Measurements from ENCODE around the gene BCLAF1. TPM values are rescaled to one million over a fixed set of nuclear protein-coding genes. Genes with fewer than 3 reads are reported as not detected.

BCLAF1 gene
- total and polyA plus RNA-seq, 2 of the 8 experiments (the other 6 are each of a cell fraction or from before 2014, with no cell fraction given): 30.5 to 230 TPM

GRCh38 chr6:136253734-136254133, 35.9 kb downstream of the BCLAF1 start:
- POLR2A ChIA-PET (ENCODE audit: partially characterized antibody): interaction anchor here (0.7 to 11.1 kb wide), 8 partner anchors 9 to 59 kb away, joined by 3 to 115 read pairs (median 5); partner anchors contain the start of gene BCLAF1
- WGBS, 2 experiments (ENCODE audit: extremely low coverage in 1 of 2, insufficient coverage in 1 of 2, insufficient read length in 1 of 2, insufficient replicate concordance in 2 of 2, low coverage in 1 of 2, low lambda C conversion rate in 2 of 2, missing lambda C conversion rate in 1 of 2): 88% methylated on average over 6 of the region's 6 CpGs; no CpG with 5 or more reads in 1 of the 2 experiments
- TF ChIP-seq MAFK (IDR thresholded peaks at IDR 0.05; ENCODE audit: low read depth, low read length): no peak
- no peak for TF ChIP-seq PHF8 (conservative IDR thresholded peaks at IDR 0.05; ENCODE audit: low read depth, low read length)
- no peak for TF ChIP-seq ATF3 (IDR thresholded peaks at IDR 0.05; ENCODE audit: insufficient read depth, low read depth, low read length)
- no peak for TF ChIP-seq CBX5 (IDR thresholded peaks at IDR 0.05; ENCODE audit: low read depth, low read length)
- no peak for TF ChIP-seq TBP (IDR thresholded peaks at IDR 0.05; ENCODE audit: low read depth, low read length)
- no peak for TF ChIP-seq KDM4A (IDR thresholded peaks at IDR 0.05; ENCODE audit: low read depth, low read length, severe bottlenecking)
- no peak for TF ChIP-seq JUN (IDR thresholded peaks at IDR 0.05; ENCODE audit: low read depth, low read length)
- TF ChIP-seq EZH2 (IDR thresholded peaks at IDR 0.05; ENCODE audit: low read depth, low read length, severe bottlenecking): no peak
- TF ChIP-seq ATF2 (IDR thresholded peaks at IDR 0.05; ENCODE audit: low read length): no peak
- no peak for TF ChIP-seq NANOG (IDR thresholded peaks at IDR 0.05; ENCODE audit: insufficient read depth, low read depth, low read length, poor library complexity, severe bottlenecking)
- no peak for TF ChIP-seq CBX8 (IDR thresholded peaks at IDR 0.05; ENCODE audit: borderline replicate concordance, low read depth, low read length)

More at GRCh38 chr6:136253734-136254133, 35.9 kb downstream of the BCLAF1 start:
- no peak overlapping the region for H4K91ac ChIP-seq (replicated peaks; ENCODE audit: insufficient read length, low read length)
- no peak overlapping the region for H2BK5ac ChIP-seq (ENCODE audit: low read depth, low read length)
- H3K18ac ChIP-seq (ENCODE audit: extremely low read depth, low read length): no peak overlapping the region
- no peak overlapping the region for H3K9ac ChIP-seq (replicated peaks in 1 of 4; ENCODE audit: extremely low read depth in 1 of 4, low read depth in 3 of 4, low read length in 3 of 4)
- no peak overlapping the region for H4K5ac ChIP-seq (ENCODE audit: insufficient read length, low read depth, low read length)
- H3K56ac ChIP-seq (replicated peaks; ENCODE audit: insufficient read length, low read depth, low read length): no peak overlapping the region
- H3K4me2 ChIP-seq (ENCODE audit: insufficient read depth in 1 of 2, low read depth in 2 of 2, low read length in 2 of 2): no peak overlapping the region
- H3K27ac ChIP-seq (ENCODE audit: low read depth, low read length): no peak overlapping the region
- no peak overlapping the region for H3K4me3 ChIP-seq (ENCODE audit: extremely low read depth in 1 of 4, insufficient read depth in 2 of 4, low read depth in 3 of 4, low read length in 4 of 4)
- H2BK20ac ChIP-seq (ENCODE audit: low read length): no peak overlapping the region
- H4K20me1 ChIP-seq (replicated peaks in 1 of 2; ENCODE audit: control insufficient read depth in 1 of 2, insufficient read depth in 2 of 2, low read length in 2 of 2): no peaks in the 10 kb centered on the region
- H3K9me3 ChIP-seq (ENCODE audit: insufficient read depth in 2 of 2, low read depth in 1 of 2, low read length in 1 of 2): no peaks in the 10 kb centered on the region
- H2AK5ac ChIP-seq (ENCODE audit: low read depth, low read length): no peak overlapping the region
- peaks cover 4 to 12% (median 10%) of the 10 kb centered on the region in 4 experiments; a peak in 6 of 8 replicates for H3K36me3 ChIP-seq (ENCODE audit: control insufficient read depth in 2 of 4, insufficient read depth in 4 of 4, low read length in 3 of 4)
- no peaks in the 10 kb centered on the region for H3K27me3 ChIP-seq (replicated peaks in 1 of 4; ENCODE audit: control insufficient read depth in 3 of 4, extremely low read depth in 1 of 4, insufficient read depth in 3 of 4, low read length in 3 of 4)
- H2BK120ac ChIP-seq (replicated peaks; ENCODE audit: low read depth, low read length): no peak overlapping the region
- no peaks in the 10 kb centered on the region for H3K79me1 ChIP-seq (ENCODE audit: low read depth, low read length)
- no peak overlapping the region for H4K8ac ChIP-seq (ENCODE audit: extremely low read depth, insufficient read depth, low read length)
- no peak overlapping the region for H2BK15ac ChIP-seq (ENCODE audit: low read length)
- H2AFZ ChIP-seq (ENCODE audit: low read length): no peak overlapping the region
- peaks cover 0 to 3% (median 0%) of the 10 kb centered on the region in 4 experiments; a peak in 2 of 7 replicates for H3K4me1 ChIP-seq (replicated peaks in 1 of 4; ENCODE audit: control insufficient read depth in 3 of 4, insufficient read depth in 4 of 4, low read length in 3 of 4)
- H3K14ac ChIP-seq (ENCODE audit: insufficient read length): no peak overlapping the region
- CTCF ChIA-PET (ENCODE audit: partially characterized antibody): interaction anchor here (0.6 to 1.1 kb wide), 4 partner anchors 10 to 1106 kb away, joined by 3 to 4 read pairs (median 3); no protein-coding TSS in a partner anchor
- H3K4ac ChIP-seq (replicated peaks; ENCODE audit: insufficient read length, low read depth, low read length): no peak overlapping the region
- H2BK12ac ChIP-seq (ENCODE audit: low read depth, low read length): no peak overlapping the region
- DNase-seq (ENCODE audit: low read depth in 1 of 2, low spot score in 2 of 2) (no peak), FAIRE-seq (no peak)
- H3K23ac ChIP-seq (ENCODE audit: insufficient read length): no peak overlapping the region
- peaks cover 0 to 6% of the 10 kb centered on the region in 2 experiments; a peak in 2 of 4 replicates for H3K79me2 ChIP-seq (ENCODE audit: control insufficient read depth in 1 of 2, insufficient read depth in 2 of 2, low read length in 2 of 2)
- peaks cover 2% of the 10 kb centered on the region; the same call in 1 of the 2 replicates for H3K23me2 ChIP-seq (ENCODE audit: low read depth, low read length)

Data from H1 (cell line).